Measurements from ENCODE around the gene SFPQ.

DNA sequence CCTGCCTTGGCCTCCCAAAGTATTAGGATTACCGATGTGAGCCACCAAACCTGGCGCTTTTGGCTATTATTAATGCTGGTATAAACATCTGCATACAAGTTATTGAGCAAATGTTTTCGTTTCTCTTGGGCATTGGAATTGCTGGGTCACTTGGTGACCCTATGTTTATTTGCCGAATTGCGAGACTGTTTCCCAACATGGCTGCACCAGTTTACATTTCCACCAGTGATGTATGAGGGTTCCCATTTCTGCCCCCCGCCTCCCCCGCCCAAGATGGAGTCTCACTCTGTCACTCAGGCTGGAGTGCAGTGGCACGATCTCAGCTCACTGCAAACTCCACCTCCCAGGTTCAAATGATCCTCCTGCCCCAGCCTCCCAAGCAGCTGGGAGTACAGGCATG, 20.9 kb downstream of the SFPQ start:
- TF ChIP-seq, protein P1, sequence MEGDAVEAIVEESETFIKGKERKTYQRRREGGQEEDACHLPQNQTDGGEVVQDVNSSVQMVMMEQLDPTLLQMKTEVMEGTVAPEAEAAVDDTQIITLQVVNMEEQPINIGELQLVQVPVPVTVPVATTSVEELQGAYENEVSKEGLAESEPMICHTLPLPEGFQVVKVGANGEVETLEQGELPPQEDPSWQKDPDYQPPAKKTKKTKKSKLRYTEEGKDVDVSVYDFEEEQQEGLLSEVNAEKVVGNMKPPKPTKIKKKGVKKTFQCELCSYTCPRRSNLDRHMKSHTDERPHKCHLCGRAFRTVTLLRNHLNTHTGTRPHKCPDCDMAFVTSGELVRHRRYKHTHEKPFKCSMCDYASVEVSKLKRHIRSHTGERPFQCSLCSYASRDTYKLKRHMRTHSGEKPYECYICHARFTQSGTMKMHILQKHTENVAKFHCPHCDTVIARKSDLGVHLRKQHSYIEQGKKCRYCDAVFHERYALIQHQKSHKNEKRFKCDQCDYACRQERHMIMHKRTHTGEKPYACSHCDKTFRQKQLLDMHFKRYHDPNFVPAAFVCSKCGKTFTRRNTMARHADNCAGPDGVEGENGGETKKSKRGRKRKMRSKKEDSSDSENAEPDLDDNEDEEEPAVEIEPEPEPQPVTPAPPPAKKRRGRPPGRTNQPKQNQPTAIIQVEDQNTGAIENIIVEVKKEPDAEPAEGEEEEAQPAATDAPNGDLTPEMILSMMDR (IDR thresholded peaks at IDR 0.05; ENCODE audit: borderline replicate concordance, extremely low read depth, low read length, poor library complexity, severe bottlenecking) = no peak
- TF ChIP-seq EZH2 (IDR thresholded peaks at IDR 0.05; ENCODE audit: borderline replicate concordance, low read depth, low read length, severe bottlenecking) = no peak

Measured in DND-41 (cell line).